ENCODE results near the gene PTRHD1. TPM values are rescaled to one million over a fixed set of nuclear protein-coding genes. Genes with fewer than 3 reads are reported as not detected.

PTRHD1 gene
- total and polyA plus RNA-seq, 2 donors (not counting 1 experiment from before 2014, with no cell fraction given) = 20.2 to 29.8 TPM

GRCh38 chr2:24830786-24831185, 37.6 kb upstream of the PTRHD1 start:
- Histone ChIP-seq H4K20me1 (ENCODE audit: control insufficient read depth, insufficient read depth, low read length, poor library complexity, severe bottlenecking) (no peaks in the 10 kb centered on the region), H3K9ac (ENCODE audit: low read length) (no peak overlapping the region), H3K4me3 (ENCODE audit: control extremely low read depth in 1 of 5, extremely low read depth in 1 of 5, insufficient read depth in 1 of 5, low read depth in 2 of 5, low read length in 4 of 5) (no peak overlapping the region), H3K79me2 (ENCODE audit: control insufficient read depth, insufficient read depth, low read length) (no peaks in the 10 kb centered on the region), H3K4me1 (ENCODE audit: control insufficient read depth in 2 of 2, insufficient read depth in 2 of 2, low read length in 2 of 2) (peaks cover 0 to 4% of the 10 kb centered on the region in 2 donors), H3K9me3 (ENCODE audit: control extremely low read depth in 1 of 3, control insufficient read depth in 2 of 3, insufficient read depth in 1 of 3, low read length in 2 of 3) (no peaks in the 10 kb centered on the region), H3K4me2 (replicated peaks; ENCODE audit: low read depth, low read length, poor library complexity, severe bottlenecking) (no peak overlapping the region), H3K36me3 (replicated peaks in 1 of 2; ENCODE audit: control extremely low read depth in 1 of 2, control insufficient read depth in 1 of 2, extremely low read depth in 1 of 2, insufficient read depth in 2 of 2, low read length in 1 of 2) (peaks cover 1 to 12% of the 10 kb centered on the region in 2 experiments), H3K27ac (ENCODE audit: low read length in 2 of 2) (no peak overlapping the region), H2AFZ (ENCODE audit: insufficient read depth, low read depth, low read length, poor library complexity, severe bottlenecking) (no peak overlapping the region), H3K27me3 (replicated peaks in 1 of 4; ENCODE audit: control extremely low read depth in 1 of 4, control insufficient read depth in 3 of 4, insufficient read depth in 4 of 4, low read length in 3 of 4) (no peaks in the 10 kb centered on the region)
- WGBS (ENCODE audit: insufficient coverage) = 98% methylated on average over 12 of the region's 12 CpGs
- intact Hi-C loops (cut with micrococcal nuclease) = no loop called here
- ChIA-PET CTCF (interaction anchor here (0.6 to 10.8 kb wide), 6 partner anchors 298 to 1007 kb away, joined by 3 to 267 read pairs (median 5); no protein-coding TSS in a partner anchor), POLR2A (no interaction called here)
- Mint-ChIP-seq H3K4me3 (no peak overlapping the region), H3K27ac (no peak overlapping the region), H3K27me3 (no peaks in the 10 kb centered on the region), H3K4me1 (no peaks in the 10 kb centered on the region), H3K9me3 (ENCODE audit: insufficient read depth) (no peaks in the 10 kb centered on the region)
- DNase-seq (no peak), ATAC-seq (ENCODE audit: low read depth) (no peak)
- TF ChIP-seq EZH2 (IDR thresholded peaks at IDR 0.05; ENCODE audit: borderline replicate concordance, insufficient read depth, low read depth, low read length, poor library complexity, severe bottlenecking) (no peak), CTCF (IDR thresholded peaks at IDR 0.05) (no peak)

GRCh38 chr2:24830351-24830750, 37.2 kb upstream of the PTRHD1 start:
- CTCF ChIA-PET = interaction anchor here (0.7 to 10.8 kb wide), 5 partner anchors 299 to 421 kb away, joined by 3 to 267 read pairs (median 4); no protein-coding TSS in a partner anchor
- no peak for ATAC-seq (ENCODE audit: low read depth)
- no peaks in the 10 kb centered on the region for H4K20me1 ChIP-seq (ENCODE audit: control insufficient read depth, insufficient read depth, low read length, poor library complexity, severe bottlenecking)
- H3K4me2 ChIP-seq (replicated peaks; ENCODE audit: low read depth, low read length, poor library complexity, severe bottlenecking) = no peak overlapping the region
- no peaks in the 10 kb centered on the region for H3K4me1 Mint-ChIP-seq
- H3K27me3 ChIP-seq (replicated peaks in 1 of 4; ENCODE audit: control extremely low read depth in 1 of 4, control insufficient read depth in 3 of 4, insufficient read depth in 4 of 4, low read length in 3 of 4) = no peaks in the 10 kb centered on the region
- WGBS (ENCODE audit: insufficient coverage) = 97% methylated on average over 4 of the region's 5 CpGs
- no peak for DNase-seq
- intact Hi-C loops (cut with micrococcal nuclease) = no loop called here
- H3K27me3 Mint-ChIP-seq = no peaks in the 10 kb centered on the region
- peaks cover 1 to 11% of the 10 kb centered on the region in 2 experiments for H3K36me3 ChIP-seq (replicated peaks in 1 of 2; ENCODE audit: control extremely low read depth in 1 of 2, control insufficient read depth in 1 of 2, extremely low read depth in 1 of 2, insufficient read depth in 2 of 2, low read length in 1 of 2)
- H3K4me3 Mint-ChIP-seq = no peak overlapping the region
- no peak overlapping the region for H2AFZ ChIP-seq (ENCODE audit: insufficient read depth, low read depth, low read length, poor library complexity, severe bottlenecking)
- peaks cover 0 to 4% of the 10 kb centered on the region in 2 donors for H3K4me1 ChIP-seq (ENCODE audit: control insufficient read depth in 2 of 2, insufficient read depth in 2 of 2, low read length in 2 of 2)
- POLR2A ChIA-PET = no interaction called here
- H3K9me3 ChIP-seq (ENCODE audit: control extremely low read depth in 1 of 3, control insufficient read depth in 2 of 3, insufficient read depth in 1 of 3, low read length in 2 of 3) = no peaks in the 10 kb centered on the region
- TF ChIP-seq EZH2 (IDR thresholded peaks at IDR 0.05; ENCODE audit: borderline replicate concordance, insufficient read depth, low read depth, low read length, poor library complexity, severe bottlenecking) (no peak), CTCF (IDR thresholded peaks at IDR 0.05) (no peak)
- H3K27ac ChIP-seq (ENCODE audit: low read length in 2 of 2) = no peak overlapping the region
- H3K27ac Mint-ChIP-seq = no peak overlapping the region
- no peak overlapping the region for H3K9ac ChIP-seq (ENCODE audit: low read length)
- H3K4me3 ChIP-seq (ENCODE audit: control extremely low read depth in 1 of 5, extremely low read depth in 1 of 5, insufficient read depth in 1 of 5, low read depth in 2 of 5, low read length in 4 of 5) = no peak overlapping the region
- no peaks in the 10 kb centered on the region for H3K79me2 ChIP-seq (ENCODE audit: control insufficient read depth, insufficient read depth, low read length)
- H3K9me3 Mint-ChIP-seq (ENCODE audit: insufficient read depth) = no peaks in the 10 kb centered on the region
